ENCODE measurements around the gene SMAGP.
"Not testable (repeated sequence)": the region's sequence is repeated elsewhere in the genome, so short reads cannot be mapped to it uniquely, and the experiment has no call there.

Gene SMAGP

GRCh38 chr12:51270067-51270950, at the start of gene SMAGP:
Gene SMAGP, minus strand, starts transcription at chr12:51270415. Its CDS starts 1,137 bp downstream, at chr12:51269278.
- peak; percentile 73 for DNase-seq (ENCODE audit: low spot score)

- no peak for DNase-seq (ENCODE audit: low spot score)
Measured at GRCh38 chr12:51318846-51319599, 48.8 kb upstream of the SMAGP start.

GRCh38 chr12:51318057-51318806, 48.0 kb upstream of the SMAGP start:
- DNase-seq (ENCODE audit: low spot score) = not testable (repeated sequence)

GRCh38 chr12:51311389-51311788, 41.2 kb upstream of the SMAGP start:
- no peak for DNase-seq (ENCODE audit: low spot score)

GRCh38 chr12:51307655-51308593, 37.7 kb upstream of the SMAGP start:
- peak; percentile 84 for DNase-seq (ENCODE audit: low spot score)

- DNase-seq (ENCODE audit: low spot score) = no peak
Measured at GRCh38 chr12:51306507-51306906, 36.3 kb upstream of the SMAGP start.

GRCh38 chr12:51300768-51301167, 30.6 kb upstream of the SMAGP start:
- DNase-seq (ENCODE audit: low spot score) = not testable (repeated sequence)

- DNase-seq (ENCODE audit: low spot score) = no peak
Measured at GRCh38 chr12:51295651-51296050, 25.4 kb upstream of the SMAGP start.

- not testable (repeated sequence) for DNase-seq (ENCODE audit: low spot score)
Measured at GRCh38 chr12:51294097-51294496, 23.9 kb upstream of the SMAGP start.

- DNase-seq (ENCODE audit: low spot score) = no peak
Measured at GRCh38 chr12:51293696-51294095, 23.5 kb upstream of the SMAGP start.

GRCh38 chr12:51291603-51292513, 21.6 kb upstream of the SMAGP start:
- DNase-seq (ENCODE audit: low spot score) = not testable (repeated sequence)

- no peak for DNase-seq (ENCODE audit: low spot score)
Measured at GRCh38 chr12:51285843-51286242, 15.6 kb upstream of the SMAGP start.

- peak; percentile 74 for DNase-seq (ENCODE audit: low spot score)
Measured at GRCh38 chr12:51281202-51281924, 11.1 kb upstream of the SMAGP start.

GRCh38 chr12:51275088-51275487, 4.9 kb upstream of the SMAGP start:
- DNase-seq (ENCODE audit: low spot score) = no peak

GRCh38 chr12:51272810-51273209, 2.6 kb upstream of the SMAGP start:
- DNase-seq (ENCODE audit: low spot score) = not testable (repeated sequence)

GRCh38 chr12:51270951-51271518, 820 bp upstream of the SMAGP start:
- peak; percentile 74 for DNase-seq (ENCODE audit: low spot score)

GRCh38 chr12:51269174-51270066, 795 bp downstream of the SMAGP start:
- peak; percentile 67 for DNase-seq (ENCODE audit: low spot score)

GRCh38 chr12:51265024-51265423, 5.2 kb downstream of the SMAGP start:
- no peak for DNase-seq (ENCODE audit: low spot score)
